GM19467 (cell line): ENCODE results near the gene TIAM2.
"Not testable (repeated sequence)": the region's sequence is repeated elsewhere in the genome, so short reads cannot be mapped to it uniquely, and the experiment has no call there.

ENCODE experiments used
- ATAC-seq: cut with Tn5 transposase; IDR thresholded peaks from one replicate; pipeline ENCODE4 v1.9.1; 2021; ENCODE audit warnings: mild to moderate bottlenecking, moderate library complexity; ENCODE audit not compliant: unreplicated experiment

The TIAM2 gene

DNA sequence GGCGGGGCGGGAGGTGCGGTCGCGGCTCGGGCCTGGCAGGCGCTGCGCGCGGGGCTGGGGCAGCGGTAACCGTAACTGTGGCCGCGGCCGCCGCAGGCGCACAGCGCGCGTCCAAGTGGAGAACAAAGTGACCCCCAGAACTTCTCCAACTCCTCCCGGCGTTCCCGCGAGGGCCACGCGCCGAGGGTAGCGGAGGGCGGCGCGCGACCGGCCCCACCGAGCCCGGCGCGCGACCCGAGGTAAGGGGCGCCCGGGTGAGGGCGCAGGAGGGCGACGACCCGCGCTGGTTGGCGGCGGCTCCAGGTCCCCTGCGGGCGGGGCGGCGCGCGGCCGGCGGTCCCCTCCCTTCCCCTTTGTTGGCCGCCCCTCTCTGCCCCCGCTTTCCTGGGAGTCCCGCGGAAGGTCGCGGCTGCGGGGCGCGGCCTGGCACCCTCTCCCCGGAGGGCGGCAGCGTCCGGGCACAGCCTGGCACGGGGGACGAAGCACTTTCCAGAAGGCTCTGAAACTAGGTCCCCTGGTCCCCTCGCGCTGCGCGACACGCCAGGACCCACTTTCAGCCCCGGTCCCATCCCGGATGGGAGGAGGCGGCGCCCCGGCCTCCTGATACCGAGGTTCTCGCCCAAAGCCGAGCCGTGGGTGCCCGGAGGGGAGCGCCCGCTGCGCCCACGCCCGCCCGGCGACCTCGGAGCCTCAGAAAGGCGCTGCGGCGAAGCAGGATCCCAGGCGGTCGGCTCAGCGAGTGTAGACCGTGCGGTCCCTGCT is at the start of gene TIAM2:
Gene TIAM2 (plus strand): TSS at position 62 of the 762 bp plus-strand sequence. CDS start 133,909 bp downstream, outside the sequence.
- no peak for ATAC-seq

GRCh38 chr6:154950979-154951344 is 44.2 kb upstream of the TIAM2 start:
- ATAC-seq, result no peak

DNA sequence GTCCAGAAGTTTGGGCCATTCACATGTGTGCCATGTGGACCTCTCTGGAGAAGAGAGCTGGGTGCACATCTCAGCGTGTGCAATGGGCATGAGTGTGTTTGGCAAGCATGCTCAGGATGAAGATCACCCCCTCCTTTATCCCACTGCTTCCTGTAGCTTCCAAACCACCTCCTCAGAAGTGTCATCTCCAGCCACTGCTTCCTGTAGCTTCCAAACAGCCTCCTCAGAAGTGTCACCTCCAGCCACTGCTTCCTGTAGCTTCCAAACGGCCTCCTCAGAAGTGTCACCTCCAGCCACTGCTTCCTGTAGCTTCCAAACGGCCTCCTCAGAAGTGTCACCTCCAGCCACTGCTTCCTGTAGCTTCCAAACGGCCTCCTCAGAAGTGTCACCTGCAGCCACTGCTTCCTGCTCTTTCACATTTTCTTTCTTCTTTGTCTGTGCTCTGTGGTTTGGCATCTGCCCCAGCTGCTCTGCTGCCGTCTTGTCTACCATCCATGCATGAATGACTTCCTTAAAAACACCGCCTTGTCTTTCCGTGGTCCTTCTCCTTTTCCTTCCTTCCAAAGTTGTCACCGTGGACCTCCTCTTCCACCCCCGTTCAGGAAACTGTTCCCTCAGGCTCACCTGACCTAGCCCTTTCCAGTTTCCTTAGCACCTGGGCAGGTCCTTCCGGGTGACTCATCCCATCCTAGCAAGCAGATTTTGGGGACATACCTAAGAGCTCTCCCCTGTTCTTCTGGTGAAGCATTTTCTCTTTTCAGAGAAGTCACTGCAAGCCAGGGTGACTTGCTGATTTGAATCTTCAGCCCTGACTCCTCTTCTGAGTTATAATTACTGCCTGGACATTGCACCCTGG is 43.5 kb upstream of the TIAM2 start:
- ATAC-seq, result peak; percentile 81

GRCh38 chr6:154953644-154954043 is 41.5 kb upstream of the TIAM2 start:
- no peak for ATAC-seq

GRCh38 chr6:154954347-154954746 is 40.8 kb upstream of the TIAM2 start:
- ATAC-seq, result no peak

- no peak for ATAC-seq
Measured at GRCh38 chr6:154956771-154957522, 38.2 kb upstream of the TIAM2 start.

DNA sequence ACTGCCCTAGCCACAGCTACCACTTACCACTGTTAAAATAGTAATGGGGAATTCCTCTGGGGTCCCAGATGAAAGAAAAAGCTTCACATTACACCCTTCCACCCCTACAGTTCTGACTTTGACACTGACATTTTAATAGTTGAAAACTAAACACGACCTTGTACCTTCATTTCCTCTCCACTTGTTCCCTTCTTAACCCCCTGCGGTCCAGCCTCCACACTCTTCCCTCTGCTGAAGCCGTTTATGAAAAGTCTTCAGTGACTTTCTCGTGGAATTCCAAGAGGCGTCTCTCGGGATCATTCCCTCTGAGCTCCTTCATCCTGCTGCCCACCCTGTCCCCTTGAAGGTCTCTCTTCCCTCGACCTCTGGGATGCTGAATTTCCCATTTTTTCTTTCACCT is 36.6 kb upstream of the TIAM2 start:
- no peak for ATAC-seq

DNA sequence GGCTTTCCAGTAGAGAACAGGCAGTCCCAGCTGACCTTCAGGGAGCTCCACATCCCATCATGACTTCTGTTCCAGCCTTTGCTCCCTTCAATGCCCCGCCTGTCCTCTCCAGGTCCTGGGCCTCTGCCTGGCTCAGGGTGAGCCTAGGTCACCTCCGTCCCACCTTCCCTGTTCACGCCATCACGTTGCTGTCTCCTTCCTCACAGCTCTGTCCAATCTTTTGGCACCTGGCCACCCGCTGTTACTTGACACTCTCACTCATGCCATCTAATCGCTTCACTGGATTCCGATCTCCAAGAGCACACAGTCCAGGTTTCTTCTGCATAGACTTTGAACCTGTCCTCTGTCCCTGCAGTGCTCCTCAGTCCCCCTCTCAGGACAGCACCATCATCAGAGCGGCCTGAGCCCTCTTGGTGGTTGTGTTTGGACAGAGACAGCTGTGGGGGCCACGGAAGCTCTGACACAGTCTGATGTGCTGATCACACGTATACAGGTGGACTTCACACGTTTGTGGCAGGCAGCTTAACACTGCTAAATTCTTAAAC is 34.7 kb upstream of the TIAM2 start:
- ATAC-seq, result no peak

DNA sequence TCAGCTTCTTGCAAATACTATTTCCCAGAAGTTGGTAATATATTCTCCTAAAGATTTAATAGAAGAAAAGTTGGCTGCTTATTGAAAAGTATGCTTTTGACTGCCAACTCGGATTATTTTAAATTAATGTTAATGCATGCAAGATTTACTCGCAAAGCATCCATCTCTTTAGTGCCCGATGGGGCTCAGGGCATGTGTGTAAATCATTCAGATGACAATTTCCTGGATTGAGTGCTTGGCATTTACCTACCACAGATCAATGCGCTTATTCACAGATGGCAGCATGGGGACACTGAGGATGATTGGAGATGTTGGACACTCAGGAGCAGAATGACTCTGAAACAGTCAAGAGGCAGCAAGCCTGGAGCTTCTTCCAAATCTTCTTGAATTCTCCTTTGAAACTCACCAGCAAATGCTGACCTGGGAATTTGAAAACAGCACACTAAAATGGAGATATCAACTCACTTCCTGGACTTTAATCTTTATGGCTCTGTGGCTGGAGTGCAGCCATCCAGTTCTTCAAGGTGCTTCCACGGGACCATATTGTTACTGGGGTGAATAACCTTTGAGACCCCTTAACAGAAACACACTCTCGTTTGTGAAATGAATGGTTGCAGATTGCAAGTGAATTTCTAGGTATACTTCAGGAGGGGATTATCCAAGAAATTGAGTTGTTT is 34.1 kb upstream of the TIAM2 start:
- ATAC-seq, result no peak

- ATAC-seq, result no peak
Measured at GRCh38 chr6:154962753-154963152, 32.4 kb upstream of the TIAM2 start.

DNA sequence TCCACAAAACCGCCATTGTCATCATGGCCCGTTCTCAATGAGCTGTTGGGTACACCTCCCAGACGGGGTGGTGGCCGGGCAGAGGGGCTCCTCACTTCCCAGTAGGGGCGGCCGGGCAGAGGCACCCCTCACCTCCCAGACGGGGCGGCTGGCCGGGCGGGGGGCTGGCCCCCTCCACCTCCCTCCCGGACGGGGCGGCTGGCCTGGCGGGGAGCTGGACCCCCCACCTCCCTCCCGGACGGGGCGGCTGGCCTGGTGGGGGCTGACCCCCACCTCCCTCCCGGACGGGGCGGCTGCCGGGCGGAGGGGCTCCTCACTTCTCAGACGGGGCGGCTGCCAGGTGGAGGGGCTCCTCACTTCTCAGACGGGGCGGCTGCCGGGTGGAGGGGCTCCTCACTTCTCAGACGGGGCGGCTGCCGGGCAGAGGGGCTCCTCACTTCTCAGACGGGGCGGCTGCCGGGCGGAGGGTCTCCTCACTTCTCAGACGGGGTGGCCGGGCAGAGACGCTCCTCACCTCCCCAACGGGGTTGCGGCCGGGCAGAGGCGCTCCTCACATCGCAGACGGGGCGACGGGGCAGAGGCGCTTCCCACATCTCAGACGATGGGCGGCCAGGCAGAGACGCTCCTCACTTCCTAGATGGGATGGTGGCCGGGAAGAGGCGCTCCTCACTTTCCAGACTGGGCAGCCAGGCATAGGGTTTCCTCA is 28.9 kb upstream of the TIAM2 start:
- ATAC-seq, result not testable (repeated sequence)

DNA sequence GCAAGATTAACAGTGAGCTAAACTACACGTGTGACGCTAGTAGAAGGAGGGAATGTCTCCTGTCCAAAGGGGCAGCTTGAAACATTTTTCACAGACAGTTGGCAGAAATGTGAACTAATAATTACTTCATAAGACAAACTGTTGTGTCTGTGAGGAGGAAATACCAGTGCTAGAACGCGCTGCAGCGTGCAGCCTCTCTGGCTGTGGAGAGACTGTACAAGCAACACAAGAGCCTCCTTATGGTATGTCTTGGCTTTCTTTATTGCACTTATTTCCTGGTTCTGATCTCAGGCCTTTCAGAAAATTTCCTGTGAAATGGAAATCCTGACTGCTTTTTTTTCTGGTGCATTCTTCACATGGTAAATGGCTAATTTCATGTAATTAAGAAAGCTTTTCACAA is 25.3 kb upstream of the TIAM2 start:
- ATAC-seq, result no peak

DNA sequence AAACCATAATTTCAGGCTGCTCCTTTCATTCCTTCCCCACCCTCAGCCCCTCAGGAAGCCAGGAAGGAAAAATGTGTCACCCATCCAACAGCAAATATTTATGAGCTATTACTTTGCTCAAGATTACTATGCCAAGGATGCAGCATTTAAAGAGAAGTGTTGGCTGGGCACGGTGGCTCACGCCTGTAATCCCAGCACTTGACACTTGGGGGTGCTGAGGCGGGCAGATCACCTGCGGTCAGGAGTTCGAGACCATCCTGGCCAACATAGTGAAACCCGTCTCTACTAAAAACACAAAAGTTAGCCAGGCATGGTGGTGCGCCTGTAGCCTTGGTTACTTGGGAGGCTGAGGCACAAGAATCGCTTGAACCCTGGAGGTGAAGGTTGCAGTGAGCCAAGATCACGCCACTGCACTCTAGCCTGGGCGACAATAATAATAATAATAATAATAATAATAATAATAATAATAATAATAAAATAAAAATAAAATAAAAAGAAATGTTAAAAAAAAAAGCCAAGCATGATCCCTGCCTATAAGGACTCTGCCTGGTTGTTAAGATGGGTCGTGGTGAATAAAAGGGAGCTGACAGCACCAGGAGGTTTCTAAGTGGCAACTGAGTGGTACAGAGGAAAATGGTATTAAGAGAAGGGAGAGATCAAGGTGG is 20.5 kb upstream of the TIAM2 start:
- no peak for ATAC-seq

- no peak for ATAC-seq
Measured at GRCh38 chr6:154977588-154977987, 17.5 kb upstream of the TIAM2 start.

GRCh38 chr6:154980273-154981078 is 14.6 kb upstream of the TIAM2 start:
- ATAC-seq, result no peak

DNA sequence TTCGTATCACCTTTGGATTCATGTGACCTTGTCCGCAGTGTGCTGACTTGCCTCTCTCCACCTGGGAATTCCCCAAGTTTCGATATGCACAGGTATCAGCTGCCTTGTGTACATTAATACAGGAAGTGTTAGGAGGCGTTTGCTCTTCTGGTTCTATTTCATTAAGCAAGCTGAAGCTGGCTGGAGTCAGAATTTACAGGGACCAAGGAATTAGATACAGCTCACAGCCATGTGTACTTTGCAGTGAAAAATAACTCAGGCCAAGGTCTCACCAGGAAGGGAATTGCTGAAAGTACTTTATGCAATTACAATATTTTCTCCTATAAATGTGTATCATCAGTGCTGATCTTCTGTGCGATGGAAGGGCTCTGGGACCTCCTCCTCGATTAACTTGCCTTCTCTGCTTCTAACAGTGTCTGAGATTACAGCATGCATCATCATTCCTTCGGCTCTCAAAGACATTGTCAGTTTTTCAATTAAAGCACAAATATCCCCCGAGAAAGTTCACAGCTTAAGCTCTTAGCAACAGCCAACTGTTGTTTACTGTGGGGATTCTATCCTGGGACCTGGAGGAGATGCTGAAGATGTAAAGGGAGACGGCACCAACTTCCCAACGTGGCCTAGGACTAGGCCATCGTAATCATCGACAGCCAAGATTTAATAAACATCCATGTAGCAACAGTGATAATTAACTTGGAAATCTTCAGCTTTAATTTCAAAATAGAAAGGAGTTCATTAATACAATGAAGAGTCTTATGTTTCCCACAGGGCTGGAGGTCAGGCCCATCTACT is 13.8 kb upstream of the TIAM2 start:
- no peak for ATAC-seq

- ATAC-seq, result no peak
Measured at GRCh38 chr6:154984146-154984545, 11.0 kb upstream of the TIAM2 start.

DNA sequence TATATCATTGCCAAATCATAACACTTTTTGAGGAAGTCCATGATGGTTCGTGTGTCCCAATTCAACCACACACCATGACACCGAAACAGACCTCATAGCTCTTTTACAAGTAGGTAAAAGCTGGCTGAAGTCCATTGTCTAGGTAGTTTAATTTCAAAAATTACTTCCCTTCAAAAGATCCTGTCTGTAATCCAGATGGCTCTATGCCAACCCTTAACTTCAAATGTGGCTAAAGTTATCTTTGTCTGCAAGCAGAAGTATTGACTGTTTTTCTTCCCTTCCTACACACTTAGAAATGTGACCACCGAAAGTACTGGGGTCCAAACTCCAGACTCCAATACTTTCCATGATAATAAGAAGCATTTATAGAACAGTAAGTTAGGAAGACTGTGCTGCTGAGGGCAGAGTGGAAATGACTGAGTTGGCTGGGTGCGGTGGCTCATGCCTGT is 8.3 kb upstream of the TIAM2 start:
- no peak for ATAC-seq
